ENCODE measurements around the gene ADGRG3.

- no peak for TF ChIP-seq CTCF (IDR thresholded peaks at IDR 0.05; ENCODE audit: insufficient read depth, low read length, poor library complexity, severe bottlenecking)
- TF ChIP-seq EZH2phosphoT487 (conservative IDR thresholded peaks at IDR 0.05; ENCODE audit: low read length) = no peak
Observed at GRCh38 chr16:57663436-57663835, 4.7 kb upstream of the ADGRG3 start.

Measured in SU-DHL-6 (cell line).